Measurements from ENCODE around the gene DISC1. TPM values are rescaled to one million over a fixed set of nuclear protein-coding genes. Genes with fewer than 3 reads are reported as not detected.

Gene DISC1
- polyA plus RNA-seq, 3 donors = 5.5 to 14.7 (median 5.8) TPM

- peak overlapping the region in 1 of 2 donors; percentile 5 for H3K27ac ChIP-seq (ENCODE audit: low read depth in 1 of 2, low read length in 2 of 2)
- Mint-ChIP-seq H3K27me3 (ENCODE audit: low read depth in 3 of 3) (peaks cover 0 to 2% (median 1%) of the 10 kb centered on the region in 3 donors), H3K9me3 (peaks cover 2 to 10% (median 3%) of the 10 kb centered on the region in 7 donors), H3K36me3 (peaks cover 48 to 57% of the 10 kb centered on the region in 2 donors), H3K4me3 (no peak overlapping the region), H3K27ac (peak overlapping the region in 2 of 7 donors; percentile 26 to 35), H3K4me1 (peaks cover 38% of the 10 kb centered on the region)
- peaks cover 3% of the 10 kb centered on the region for H3K79me2 ChIP-seq (ENCODE audit: insufficient read depth, low read length)
- no peak overlapping the region for H3K4me3 ChIP-seq (replicated peaks in 1 of 3; ENCODE audit: low read depth in 2 of 3, low read length in 3 of 3)
- no peaks in the 10 kb centered on the region for H3K27me3 ChIP-seq (ENCODE audit: control insufficient read depth in 2 of 2, insufficient read depth in 2 of 2, low read length in 2 of 2)
- no peaks in the 10 kb centered on the region for H3K9me3 ChIP-seq (replicated peaks in 1 of 2; ENCODE audit: control insufficient read depth in 1 of 2, insufficient read depth in 1 of 2, low read length in 2 of 2)
- intact Hi-C loops (cut with micrococcal nuclease) = no loop called here
- no peak overlapping the region for H3K9ac ChIP-seq (ENCODE audit: insufficient read depth, low read length, poor library complexity, severe bottlenecking)
- H3K4me1 ChIP-seq (ENCODE audit: control insufficient read depth in 1 of 2, insufficient read depth in 2 of 2, low read length in 2 of 2) = peaks cover 33 to 34% of the 10 kb centered on the region in 2 donors
- TF ChIP-seq, protein P1, sequence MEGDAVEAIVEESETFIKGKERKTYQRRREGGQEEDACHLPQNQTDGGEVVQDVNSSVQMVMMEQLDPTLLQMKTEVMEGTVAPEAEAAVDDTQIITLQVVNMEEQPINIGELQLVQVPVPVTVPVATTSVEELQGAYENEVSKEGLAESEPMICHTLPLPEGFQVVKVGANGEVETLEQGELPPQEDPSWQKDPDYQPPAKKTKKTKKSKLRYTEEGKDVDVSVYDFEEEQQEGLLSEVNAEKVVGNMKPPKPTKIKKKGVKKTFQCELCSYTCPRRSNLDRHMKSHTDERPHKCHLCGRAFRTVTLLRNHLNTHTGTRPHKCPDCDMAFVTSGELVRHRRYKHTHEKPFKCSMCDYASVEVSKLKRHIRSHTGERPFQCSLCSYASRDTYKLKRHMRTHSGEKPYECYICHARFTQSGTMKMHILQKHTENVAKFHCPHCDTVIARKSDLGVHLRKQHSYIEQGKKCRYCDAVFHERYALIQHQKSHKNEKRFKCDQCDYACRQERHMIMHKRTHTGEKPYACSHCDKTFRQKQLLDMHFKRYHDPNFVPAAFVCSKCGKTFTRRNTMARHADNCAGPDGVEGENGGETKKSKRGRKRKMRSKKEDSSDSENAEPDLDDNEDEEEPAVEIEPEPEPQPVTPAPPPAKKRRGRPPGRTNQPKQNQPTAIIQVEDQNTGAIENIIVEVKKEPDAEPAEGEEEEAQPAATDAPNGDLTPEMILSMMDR (IDR thresholded peaks at IDR 0.05) = no peak
- no peak for DNase-seq
- H3K36me3 ChIP-seq (replicated peaks in 1 of 2; ENCODE audit: control insufficient read depth in 1 of 2, insufficient read depth in 2 of 2, low read length in 2 of 2) = peaks cover 11 to 40% of the 10 kb centered on the region in 2 donors
- no peaks in the 10 kb centered on the region for H4K20me1 ChIP-seq (ENCODE audit: insufficient read depth, low read length)
- H3K4me2 ChIP-seq (replicated peaks; ENCODE audit: extremely low read depth, low read length, poor library complexity, severe bottlenecking) = no peak overlapping the region
- H2AFZ ChIP-seq (ENCODE audit: insufficient read depth, low read depth, low read length, poor library complexity, severe bottlenecking) = no peak overlapping the region
- WGBS (ENCODE audit: insufficient coverage) = 100% methylated on average over 2 of the region's 6 CpGs
Measured at GRCh38 chr1:231801042-231801585, 174.5 kb downstream of the DISC1 start.

- Histone ChIP-seq H3K27ac (ENCODE audit: low read depth in 1 of 2, low read length in 2 of 2) (peak overlapping the region; percentile 79 to 85), H3K27me3 (ENCODE audit: control insufficient read depth in 2 of 2, insufficient read depth in 2 of 2, low read length in 2 of 2) (no peaks in the 10 kb centered on the region), H3K9me3 (replicated peaks in 1 of 2; ENCODE audit: control insufficient read depth in 1 of 2, insufficient read depth in 1 of 2, low read length in 2 of 2) (no peaks in the 10 kb centered on the region), H3K4me2 (replicated peaks; ENCODE audit: extremely low read depth, low read length, poor library complexity, severe bottlenecking) (peak overlapping the region; percentile 43), H3K79me2 (ENCODE audit: insufficient read depth, low read length) (peaks cover 3% of the 10 kb centered on the region), H3K4me1 (ENCODE audit: control insufficient read depth in 1 of 2, insufficient read depth in 2 of 2, low read length in 2 of 2) (peaks cover 48 to 50% of the 10 kb centered on the region in 2 donors), H3K36me3 (replicated peaks in 1 of 2; ENCODE audit: control insufficient read depth in 1 of 2, insufficient read depth in 2 of 2, low read length in 2 of 2) (peaks cover 0 to 19% of the 10 kb centered on the region in 2 donors), H4K20me1 (ENCODE audit: insufficient read depth, low read length) (peaks cover 4% of the 10 kb centered on the region), H3K9ac (ENCODE audit: insufficient read depth, low read length, poor library complexity, severe bottlenecking) (peak overlapping the region; percentile 59), H3K4me3 (replicated peaks in 1 of 3; ENCODE audit: low read depth in 2 of 3, low read length in 3 of 3) (peak overlapping the region in 1 of 3 experiments; percentile 45), H2AFZ (ENCODE audit: insufficient read depth, low read depth, low read length, poor library complexity, severe bottlenecking) (no peak overlapping the region)
- peak overlapping the region; percentile 67 to 83 for H3K4me3 Mint-ChIP-seq
- H3K9me3 Mint-ChIP-seq = peaks cover 2 to 10% (median 3%) of the 10 kb centered on the region in 7 donors
- peak; percentile 85 to 91 (median 86) for DNase-seq
- TF ChIP-seq, protein P1 (IDR thresholded peaks at IDR 0.05) = no peak
- WGBS (ENCODE audit: insufficient coverage) = 0% methylated on average over 3 of the region's 8 CpGs
- peaks cover 35 to 48% of the 10 kb centered on the region in 2 donors for H3K36me3 Mint-ChIP-seq
- intact Hi-C loops (cut with micrococcal nuclease) = no loop called here
- peaks cover 51% of the 10 kb centered on the region for H3K4me1 Mint-ChIP-seq
- H3K27ac Mint-ChIP-seq = peak overlapping the region; percentile 96 to 100 (median 99)
- peaks cover 0 to 4% (median 1%) of the 10 kb centered on the region in 3 donors for H3K27me3 Mint-ChIP-seq (ENCODE audit: low read depth in 3 of 3)
Measured at GRCh38 chr1:231803353-231803752, 176.8 kb downstream of the DISC1 start.

All from CD14-positive monocyte (primary cell).